GM23338 (cell line): ENCODE data around the gene HPF1. TPM values are rescaled to one million over a fixed set of nuclear protein-coding genes. Genes with fewer than 3 reads are reported as not detected.
A peak's percentile ranks its signal among the peaks of the same experiment; 100 is the strongest.

Source experiments
- ATAC-seq: fragments of 200-7000 bp; cut with Tn5 transposase; 3 replicates; pipeline ENCODE4 v1.9.1; 2020
- DNase-seq: peaks from one replicate; pipeline ENCODE4 v3.0.0-alpha.2; 2015; ENCODE audit warnings: low spot score
- H2AFZ ChIP-seq: fragments of 200-600 bp; sonication (generic); 2 replicates; pipeline ENCODE4 v1.8.0; 2016; ENCODE audit warnings: antibody characterized with exemption, mild to moderate bottlenecking, moderate library complexity
- H3F3A ChIP-seq: fragments of 200-600 bp; sonication (generic); replicated peaks from 2 replicates; pipeline ENCODE4 v1.8.0; 2017; ENCODE audit warnings: antibody characterized with exemption, mixed run types, low read depth
- H3K27ac ChIP-seq: fragments of 200-600 bp; sonication (generic); 2 replicates; pipeline ENCODE4 v1.6.1; 2016; ENCODE audit warnings: low read depth
- H3K27me3 ChIP-seq: fragments of 200-600 bp; sonication (generic); 2 replicates; pipeline ENCODE4 v1.8.0; 2016; ENCODE audit warnings: mild to moderate bottlenecking, mixed run types, moderate library complexity; ENCODE audit not compliant: insufficient read depth
- H3K36me3 ChIP-seq: fragments of 200-600 bp; sonication (generic); 2 replicates; pipeline ENCODE4 v1.8.0; 2016; ENCODE audit warnings: mild to moderate bottlenecking; ENCODE audit not compliant: insufficient read depth
- H3K4me1 ChIP-seq: fragments of 200-600 bp; sonication (generic); 2 replicates; pipeline ENCODE4 v1.8.0; 2016; ENCODE audit warnings: mild to moderate bottlenecking, moderate library complexity; ENCODE audit not compliant: insufficient read depth
- H3K4me2 ChIP-seq: fragments of 200-600 bp; sonication (generic); 2 replicates; pipeline ENCODE4 v1.7.1; 2017; ENCODE audit warnings: mixed run types
- H3K4me3 ChIP-seq: fragments of 200-600 bp; sonication (generic); 2 replicates; pipeline ENCODE4 v1.6.1; 2016; ENCODE audit warnings: mixed run types
- H3K79me2 ChIP-seq: fragments of 200-600 bp; sonication (generic); replicated peaks from 2 replicates; pipeline ENCODE4 v1.8.0; 2017; ENCODE audit warnings: mild to moderate bottlenecking; ENCODE audit not compliant: insufficient read depth
- H3K9me2 ChIP-seq: fragments of 200-600 bp; sonication (generic); 2 replicates; pipeline ENCODE4 v1.8.0; 2017; ENCODE audit not compliant: insufficient read depth
- H4K20me1 ChIP-seq: fragments of 200-600 bp; sonication (generic); replicated peaks from 2 replicates; pipeline ENCODE4 v1.8.0; 2017; ENCODE audit warnings: mild to moderate bottlenecking; ENCODE audit not compliant: insufficient read depth
- H3K27ac Mint-ChIP-seq: 2 replicates; pipeline ENCODE4 v1.8.0; 2020; ENCODE audit warnings: inconsistent platforms, mild to moderate bottlenecking, moderate library complexity, mixed read lengths
- H3K27me3 Mint-ChIP-seq: 3 replicates; pipeline ENCODE4 v1.8.0; 2022; ENCODE audit warnings: low read depth, mild to moderate bottlenecking, moderate library complexity, mixed read lengths, inconsistent platforms; ENCODE audit not compliant: insufficient read depth, poor library complexity
- H3K36me3 Mint-ChIP-seq: 3 replicates; pipeline ENCODE4 v1.8.0; 2021; ENCODE audit warnings: low read depth, mild to moderate bottlenecking, inconsistent platforms, moderate library complexity, mixed read lengths
- H3K4me1 Mint-ChIP-seq: 3 replicates; pipeline ENCODE4 v1.8.0; 2020; ENCODE audit warnings: mild to moderate bottlenecking, inconsistent platforms, mixed read lengths
- H3K4me3 Mint-ChIP-seq: 3 replicates; pipeline ENCODE4 v1.8.0; 2021; ENCODE audit warnings: moderate library complexity, mild to moderate bottlenecking, inconsistent platforms, mixed read lengths
- H3K9me3 Mint-ChIP-seq: 3 replicates; pipeline ENCODE4 v1.8.0; 2020; ENCODE audit warnings: moderate library complexity, mild to moderate bottlenecking, inconsistent platforms, mixed read lengths
- ETS1 ChIP-seq: IDR thresholded peaks from 2 replicates; pipeline ENCODE4 v1.6.1; 2016; ENCODE audit warnings: antibody characterized with exemption
- POLR2AphosphoS5 ChIP-seq: IDR thresholded peaks from 2 replicates; pipeline ENCODE4 v1.6.1; 2016; ENCODE audit warnings: antibody characterized with exemption, low read depth
- STAT1 ChIP-seq: IDR thresholded peaks from one replicate; pipeline ENCODE4 v1.6.1; 2016; ENCODE audit warnings: antibody characterized with exemption; ENCODE audit not compliant: unreplicated experiment
- ZNF462 ChIP-seq: fragments of 250-450 bp; sonication (Bioruptor Pico); IDR thresholded peaks from 2 replicates; pipeline ENCODE4 v1.5.0; 2020; ENCODE audit warnings: mild to moderate bottlenecking, moderate library complexity
- polyA plus RNA-seq: library from polyadenylated mRNA; unstranded; fragments of >200 nt; fragmentation: Nextera tagmentation; extraction: Ambion mirVana; gene quantifications from 2 replicates; pipeline ENCODE4 v1.2.1, GENCODE V29; 2016
- total RNA-seq: library from RNA; depleted of rRNA; stranded (reverse); fragments of >200 nt; shearing (Covaris generic); gene quantifications from 2 replicates; pipeline ENCODE4 v1.2.3, GENCODE V29; 2014

The HPF1 gene
- total and polyA plus RNA-seq, 2 experiments from 2014 or later: 57.6 to 128 TPM

- Mint-ChIP-seq H3K27ac (no peak overlapping the region), H3K9me3 (no peaks in the 10 kb centered on the region), H3K36me3 (no peaks in the 10 kb centered on the region), H3K4me3 (no peak overlapping the region), H3K4me1 (peaks cover 2% of the 10 kb centered on the region; the same call in 1 of the 3 replicates), H3K27me3 (peaks cover 8% of the 10 kb centered on the region)
- ATAC-seq: no peak
- H3K36me3 ChIP-seq: no peaks in the 10 kb centered on the region
- no peaks in the 10 kb centered on the region for H3K9me2 ChIP-seq
- no peak overlapping the region for H3K27ac ChIP-seq
- peaks cover 2% of the 10 kb centered on the region; the same call in 1 of the 2 replicates for H3K27me3 ChIP-seq
- H3K4me1 ChIP-seq: peaks cover 5% of the 10 kb centered on the region; the same call in 1 of the 2 replicates
- no peaks in the 10 kb centered on the region for H4K20me1 ChIP-seq
- H3K79me2 ChIP-seq: no peaks in the 10 kb centered on the region
- no peak overlapping the region for H2AFZ ChIP-seq
- no peak for DNase-seq
- no peaks in the 10 kb centered on the region for H3F3A ChIP-seq
- TF ChIP-seq ZNF462 (CRISPR knock-in tag): no peak
- no peak for TF ChIP-seq STAT1
- no peak for TF ChIP-seq ETS1
- no peak overlapping the region for H3K4me3 ChIP-seq
- no peak overlapping the region for H3K4me2 ChIP-seq
Observed at GRCh38 chr4:169770416-169770815, 12.7 kb upstream of the HPF1 start.

GRCh38 chr4:169768385-169768784, 10.6 kb upstream of the HPF1 start:
- H3K36me3 Mint-ChIP-seq: no peaks in the 10 kb centered on the region
- no peak for DNase-seq
- TF ChIP-seq POLR2AphosphoS5 (no peak), ZNF462 (CRISPR knock-in tag) (no peak), STAT1 (no peak)

More at GRCh38 chr4:169768385-169768784, 10.6 kb upstream of the HPF1 start:
- Mint-ChIP-seq H3K4me3 (no peak overlapping the region), H3K4me1 (no peaks in the 10 kb centered on the region), H3K27ac (no peak overlapping the region), H3K9me3 (no peaks in the 10 kb centered on the region), H3K27me3 (no peaks in the 10 kb centered on the region)
- Histone ChIP-seq H2AFZ (peak overlapping the region; percentile 59; the same call in 1 of the 2 replicates), H3K4me3 (no peak overlapping the region), H3K79me2 (no peaks in the 10 kb centered on the region), H3K27me3 (no peaks in the 10 kb centered on the region), H3F3A (no peaks in the 10 kb centered on the region), H3K27ac (no peak overlapping the region), H3K4me2 (no peak overlapping the region), H4K20me1 (no peaks in the 10 kb centered on the region), H3K9me2 (no peaks in the 10 kb centered on the region), H3K4me1 (no peaks in the 10 kb centered on the region), H3K36me3 (no peaks in the 10 kb centered on the region)
- ATAC-seq: no peak
